Anterior cingulate cortex (tissue), 58 donors: ENCODE data around the gene ROBO1.
A peak's percentile ranks its signal among the peaks of the same experiment; 100 is the strongest.

Experiments used
- DNase-seq, 58 donors: peaks; one replicate each; lab custom pipeline; 2025; lab: John Stamatoyannopoulos, UW

The ROBO1 gene

DNA sequence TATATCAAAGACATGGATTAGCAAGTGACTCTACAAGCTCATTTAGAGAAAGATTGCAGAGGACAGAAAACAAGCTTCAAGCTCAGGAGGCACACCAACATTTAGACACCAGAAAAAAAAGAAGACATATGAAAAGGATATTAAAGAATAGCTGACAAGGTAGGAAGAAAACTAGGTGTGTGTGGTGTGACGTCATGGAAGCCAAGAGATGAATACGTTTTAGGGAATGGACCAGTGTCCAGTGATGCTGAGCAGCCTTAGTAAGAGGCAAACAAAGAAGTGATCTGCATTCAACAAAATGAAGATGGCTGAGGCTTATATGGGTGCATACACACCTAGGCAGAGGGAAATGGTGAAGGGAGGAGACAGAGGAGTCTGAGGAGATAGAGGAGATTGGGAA lies 377.4 kb downstream of the ROBO1 start:
- DNase-seq = no peak

GRCh38 chr3:79385211-79385610 lies 382.6 kb downstream of the ROBO1 start:
- DNase-seq = no peak

DNA sequence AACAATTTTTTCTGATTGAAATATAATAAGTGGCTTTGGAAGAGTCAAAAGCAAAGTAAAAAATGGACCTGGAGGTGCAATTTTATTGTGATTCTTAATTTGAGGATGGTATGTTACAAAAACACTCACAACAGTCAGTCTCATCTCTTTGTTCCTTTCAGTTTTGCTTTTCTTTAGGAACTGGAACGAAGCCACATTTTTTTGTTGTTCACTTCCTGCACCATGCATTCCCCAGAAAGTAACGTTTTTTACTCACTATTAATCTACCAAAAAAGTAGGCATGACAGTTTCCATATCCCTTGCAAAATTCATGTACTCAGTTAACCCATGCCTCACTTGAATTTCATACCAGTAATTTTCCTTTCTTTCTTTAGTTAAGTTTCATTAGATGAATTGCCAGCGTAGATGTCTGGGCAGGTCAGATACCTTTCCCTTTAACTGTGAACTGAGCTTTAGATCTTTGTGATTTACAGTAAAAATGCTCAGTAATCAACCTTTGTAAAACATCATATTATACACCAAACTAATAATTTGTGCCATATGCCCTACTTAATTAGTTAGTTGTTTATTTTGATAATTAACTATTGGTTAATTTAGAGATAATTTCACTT lies 384.3 kb downstream of the ROBO1 start:
- no peak for DNase-seq

- DNase-seq = no peak
These were observed 387.2 kb downstream of the ROBO1 start for GRCh38 chr3:79380581-79380980.

GRCh38 chr3:79378064-79378463 lies 389.7 kb downstream of the ROBO1 start:
- DNase-seq = no peak

DNA sequence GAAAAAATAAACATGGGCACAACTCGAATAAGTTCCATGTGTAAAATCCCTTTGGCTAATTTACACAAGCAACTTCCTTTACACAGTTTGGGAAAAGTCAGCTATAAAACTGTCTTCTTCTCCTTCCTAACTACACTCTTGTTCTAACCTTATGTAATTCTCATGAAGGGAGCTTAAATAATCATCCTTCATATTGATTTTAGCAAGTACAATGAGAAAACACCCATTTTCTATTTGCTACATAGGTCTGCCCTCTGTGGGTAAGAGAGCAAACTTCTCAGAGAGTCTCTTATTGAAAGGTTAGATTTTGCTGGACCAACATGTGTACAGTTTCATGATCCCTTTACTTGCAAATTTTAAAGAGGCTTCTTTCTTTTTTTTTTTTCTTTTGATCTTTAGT lies 398.5 kb downstream of the ROBO1 start:
- no peak for DNase-seq

GRCh38 chr3:79368403-79368802 lies 399.4 kb downstream of the ROBO1 start:
- DNase-seq = no peak

DNA sequence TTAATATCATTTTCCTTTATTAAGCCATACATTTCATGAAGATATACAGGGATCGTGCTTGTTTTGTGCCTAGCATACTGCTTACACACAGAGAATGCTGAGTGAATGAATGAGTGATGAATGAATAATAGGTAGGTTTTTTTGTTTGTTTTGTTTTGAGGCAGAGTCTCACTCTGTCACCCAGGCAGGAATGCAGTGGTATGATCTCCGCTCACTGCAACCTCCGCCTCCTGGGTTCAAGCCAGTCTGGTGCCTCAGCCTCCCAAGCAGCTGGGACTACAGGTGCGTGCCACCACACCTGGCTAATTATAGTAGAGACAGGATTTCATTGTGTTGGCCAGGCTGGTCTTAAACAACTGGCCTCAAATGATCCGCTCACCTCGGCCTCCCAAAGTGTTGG lies 400.0 kb downstream of the ROBO1 start:
- no peak for DNase-seq

GRCh38 chr3:79367066-79367465 lies 400.7 kb downstream of the ROBO1 start:
- DNase-seq = no peak

- no peak for DNase-seq
These were observed 401.4 kb downstream of the ROBO1 start for GRCh38 chr3:79366414-79366813.

DNA sequence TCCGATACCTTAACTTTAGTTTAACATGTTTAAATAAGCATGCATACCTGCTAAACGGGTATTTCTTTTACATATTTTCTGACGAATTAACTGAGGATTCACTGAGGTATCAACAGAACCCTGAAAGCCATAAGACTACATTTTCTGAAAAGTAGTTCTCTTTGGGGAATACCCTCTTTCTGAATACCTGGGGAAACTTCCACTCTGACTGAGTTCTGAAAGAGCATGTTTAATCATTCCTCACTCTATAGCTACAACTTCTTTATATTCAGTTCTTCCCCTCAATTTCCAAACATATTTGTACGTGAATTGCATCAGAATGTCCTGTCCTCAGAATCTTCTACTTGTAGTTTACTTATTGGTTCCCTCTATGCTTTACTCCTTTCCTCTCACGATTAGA lies 403.0 kb downstream of the ROBO1 start:
- no peak for DNase-seq

- DNase-seq = no peak
These were observed 405.1 kb downstream of the ROBO1 start for GRCh38 chr3:79362571-79363270.

DNA sequence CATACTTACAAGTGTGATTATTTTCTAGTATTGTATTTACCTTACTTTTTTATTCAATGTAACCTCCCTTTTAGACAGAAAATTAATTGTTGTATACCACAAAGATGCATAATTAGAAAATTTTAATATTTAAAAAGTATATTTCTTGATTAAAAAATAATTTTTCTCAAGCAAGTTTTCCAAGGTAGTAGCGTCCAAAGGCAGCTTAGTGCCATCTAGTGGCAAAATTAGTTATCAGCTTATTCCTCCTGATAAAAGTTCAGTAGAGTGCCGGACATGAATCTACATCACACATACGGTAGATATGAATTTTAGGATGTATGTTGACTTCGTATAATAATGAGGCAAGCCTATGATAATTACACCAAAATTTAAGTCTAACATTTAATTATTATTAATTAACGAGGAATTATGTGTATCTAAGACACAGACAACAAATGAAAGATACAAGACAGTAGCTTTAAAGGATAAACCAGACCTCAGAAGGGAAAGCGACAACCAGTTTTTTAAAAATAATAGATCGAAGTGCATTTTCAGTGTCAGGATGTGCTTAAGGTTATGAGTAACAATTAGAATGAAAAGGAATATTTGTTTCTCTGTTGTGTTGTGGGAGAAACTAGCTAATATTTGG lies 405.9 kb downstream of the ROBO1 start:
- peak in 1 of 58 donors; percentile 2 for DNase-seq

GRCh38 chr3:79358327-79358726 lies 409.5 kb downstream of the ROBO1 start:
- no peak for DNase-seq

- DNase-seq = no peak
These were observed 413.6 kb downstream of the ROBO1 start for GRCh38 chr3:79354179-79354688.

DNA sequence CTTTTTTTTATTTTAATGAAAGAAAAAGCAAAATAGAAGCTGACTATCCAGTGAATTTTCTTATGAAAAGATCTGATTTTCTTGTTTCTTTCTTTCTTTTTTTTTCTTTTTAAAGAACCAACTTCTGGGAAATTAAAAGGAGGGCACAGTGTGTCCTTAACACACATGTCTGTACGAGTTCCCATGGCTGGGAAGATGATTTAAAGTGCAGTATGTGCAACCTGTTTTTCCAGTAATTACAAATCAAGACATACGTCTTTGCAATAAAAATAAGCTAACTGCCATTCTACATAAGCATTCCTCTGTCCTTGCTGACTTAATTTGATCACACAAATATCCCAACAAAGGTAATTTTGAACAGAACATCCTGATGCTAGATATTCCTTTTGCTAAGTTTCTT lies 416.1 kb downstream of the ROBO1 start:
- DNase-seq = no peak

GRCh38 chr3:79344876-79345871 lies 422.6 kb downstream of the ROBO1 start:
- no peak for DNase-seq

GRCh38 chr3:79341961-79342360 lies 425.8 kb downstream of the ROBO1 start:
- no peak for DNase-seq

DNA sequence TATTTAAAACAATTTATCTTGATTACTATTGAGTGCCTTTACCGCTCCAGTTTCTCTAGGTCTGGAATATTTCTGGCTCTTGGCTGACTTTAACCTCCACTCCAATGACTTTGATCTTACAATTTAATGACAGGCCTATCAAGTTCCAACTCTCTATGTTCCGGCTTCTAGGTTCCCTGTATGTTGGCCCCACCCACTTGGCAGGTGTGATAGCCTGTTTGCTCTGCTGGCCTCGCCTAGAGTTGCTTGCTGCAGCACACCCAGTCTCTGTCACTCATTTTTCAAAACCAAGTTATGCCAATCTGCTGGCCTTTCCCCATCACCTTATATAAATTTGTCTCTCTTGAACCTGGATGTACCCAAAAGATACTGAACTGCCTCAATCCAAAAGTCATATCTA lies 428.0 kb downstream of the ROBO1 start:
- DNase-seq = no peak

DNA sequence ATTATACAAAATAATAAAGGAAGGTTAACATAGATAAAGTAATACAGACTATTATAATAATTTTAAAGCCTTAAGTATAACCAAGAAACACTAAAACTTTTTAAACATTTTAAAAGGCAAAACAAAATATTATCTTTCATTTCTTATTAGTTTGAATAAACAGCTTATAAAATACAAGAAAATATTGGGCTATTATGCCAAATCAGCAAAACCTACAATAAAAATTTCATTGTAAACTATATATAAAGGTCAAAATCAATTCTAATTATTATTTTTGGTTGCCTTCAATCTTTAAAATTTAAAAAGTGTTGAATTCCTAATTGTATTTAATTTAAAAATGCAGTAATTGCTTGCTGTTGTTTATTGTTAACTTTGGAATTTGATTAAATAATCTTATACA lies 430.0 kb downstream of the ROBO1 start:
- DNase-seq = no peak

DNA sequence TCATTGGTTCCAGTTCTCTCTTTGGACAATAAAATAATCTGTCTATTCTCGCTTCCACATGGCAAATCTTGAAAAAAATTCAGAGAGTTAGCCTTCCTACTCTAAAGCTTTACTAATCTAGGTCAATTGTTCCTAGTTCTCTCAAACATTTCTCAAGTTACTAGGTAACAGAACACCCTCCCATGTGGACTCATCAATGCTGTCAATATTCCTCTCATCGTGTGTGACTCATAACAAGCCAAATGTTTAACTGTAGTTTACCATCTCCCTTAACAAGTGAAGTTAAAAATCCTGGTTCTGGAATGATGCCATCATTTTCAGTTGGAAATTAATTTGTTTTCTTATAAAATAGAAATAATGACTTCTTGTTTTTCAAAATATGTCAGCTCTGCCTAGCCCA lies 438.6 kb downstream of the ROBO1 start:
- DNase-seq = no peak
